ENCODE results near the gene TUBB.
"Not testable (repeated sequence)": the region's sequence is repeated elsewhere in the genome, so short reads cannot be mapped to it uniquely, and the experiment has no call there.

TUBB gene

DNA sequence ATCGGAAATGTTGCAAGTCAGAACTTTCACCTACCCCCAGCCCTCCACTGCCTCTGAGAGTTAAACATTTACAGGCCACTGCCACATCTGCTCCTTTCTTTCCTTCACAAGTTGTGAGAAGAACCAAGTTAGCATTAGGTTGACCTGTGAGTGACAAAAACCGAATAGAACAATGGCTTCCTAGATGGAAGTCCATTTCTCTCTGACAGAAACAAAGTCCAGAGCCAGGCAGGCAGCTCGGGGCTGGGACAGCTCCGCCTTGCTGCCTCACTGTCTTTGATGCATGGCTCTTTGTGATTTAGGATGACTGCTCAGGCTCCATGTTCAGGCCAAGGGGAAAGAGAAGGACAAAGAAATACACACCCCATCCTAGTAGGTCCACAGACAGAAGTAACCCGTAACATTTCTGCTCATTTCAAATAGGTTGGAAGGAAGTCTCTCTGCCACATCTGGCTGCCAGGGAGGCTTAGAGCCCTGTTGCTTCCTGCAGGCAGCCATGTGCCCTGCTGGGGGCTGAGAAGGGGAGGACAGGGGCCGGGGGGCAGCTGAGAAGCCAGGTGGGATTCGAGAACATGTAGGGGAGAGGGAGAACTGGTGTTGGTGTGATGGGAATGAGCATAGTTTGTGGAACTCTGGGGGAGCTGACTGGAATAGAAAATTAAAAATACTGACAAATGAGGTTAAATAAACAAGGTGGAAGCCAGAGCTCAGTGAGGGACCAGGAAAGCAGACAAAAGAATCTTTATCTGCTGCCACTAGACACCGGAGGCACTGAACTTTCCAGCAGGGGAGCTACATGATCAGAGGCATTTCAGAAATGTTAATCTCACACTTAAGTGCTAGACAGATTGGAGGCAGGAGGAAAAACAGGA lies 43.7 kb downstream of the TUBB start:
- no peak for DNase-seq

DNA sequence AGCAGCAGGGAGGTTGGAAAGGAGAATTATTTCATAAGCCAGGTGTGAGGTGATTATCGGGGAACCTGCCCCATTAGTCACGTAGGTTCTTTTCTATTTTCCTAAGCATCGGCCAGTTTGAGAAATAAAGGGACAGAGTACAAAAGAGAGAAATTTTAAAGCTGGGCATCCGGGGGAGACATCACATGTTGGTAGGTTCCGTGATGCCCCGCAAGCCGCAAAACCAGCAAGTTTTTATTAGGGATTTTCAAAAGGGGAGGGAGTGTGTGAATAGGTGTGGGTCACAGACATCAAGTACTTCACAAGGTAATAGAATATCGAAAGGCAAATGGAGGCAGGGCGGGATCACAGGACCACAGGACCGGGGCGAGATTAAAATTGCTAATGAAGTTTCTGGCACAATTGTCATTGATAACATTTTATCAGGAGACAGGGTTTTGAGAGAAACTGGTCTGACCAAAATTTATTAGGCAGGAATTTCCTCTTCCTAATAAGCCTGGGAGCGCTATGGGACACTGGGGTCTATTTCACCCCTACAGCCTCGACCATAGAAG lies 44.4 kb downstream of the TUBB start:
- not testable (repeated sequence) for DNase-seq

- not testable (repeated sequence) for DNase-seq
These were observed 45.3 kb downstream of the TUBB start for GRCh38 chr6:30765495-30765894.

- DNase-seq, result no peak
These were observed 46.5 kb downstream of the TUBB start for GRCh38 chr6:30766461-30767157.

GRCh38 chr6:30767158-30767943 lies 47.2 kb downstream of the TUBB start:
- DNase-seq, result no peak

- DNase-seq, result no peak
These were observed 47.8 kb downstream of the TUBB start for GRCh38 chr6:30767944-30768301.

- DNase-seq, result no peak
These were observed 48.5 kb downstream of the TUBB start for GRCh38 chr6:30768634-30769087.

GRCh38 chr6:30769088-30769852 lies 49.1 kb downstream of the TUBB start:
- peak; percentile 57 for DNase-seq

DNA sequence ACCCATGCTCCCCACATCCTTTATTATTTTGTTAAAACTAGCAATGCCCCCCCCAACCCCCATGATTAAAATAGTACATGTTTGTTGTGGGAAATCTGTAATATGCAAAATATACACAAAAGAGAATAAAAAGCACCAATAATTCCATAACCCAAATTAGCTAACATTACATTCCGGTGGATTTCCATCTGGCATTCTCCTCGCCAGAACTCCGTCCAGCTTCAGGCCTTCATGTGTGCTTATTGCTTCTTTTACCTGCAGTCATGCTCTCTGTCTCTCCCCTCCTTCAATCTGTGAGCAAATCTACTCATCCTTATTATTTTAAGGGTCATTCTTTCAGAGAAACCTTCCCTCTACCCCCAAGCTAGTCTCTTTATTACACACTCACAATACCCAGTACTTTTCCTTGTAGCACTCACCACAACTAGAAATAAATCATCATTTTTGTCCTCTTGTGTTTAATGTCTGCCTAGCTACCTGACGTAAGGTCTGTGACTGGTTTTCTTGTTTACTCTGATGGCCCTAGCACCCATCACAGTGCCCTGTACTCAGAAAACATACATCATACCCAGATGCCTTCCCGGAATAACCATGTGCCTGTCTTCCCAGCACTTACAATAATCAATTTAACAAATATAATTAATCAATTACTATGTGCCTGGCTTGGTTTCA lies 49.8 kb downstream of the TUBB start:
- DNase-seq, result no peak

DNA sequence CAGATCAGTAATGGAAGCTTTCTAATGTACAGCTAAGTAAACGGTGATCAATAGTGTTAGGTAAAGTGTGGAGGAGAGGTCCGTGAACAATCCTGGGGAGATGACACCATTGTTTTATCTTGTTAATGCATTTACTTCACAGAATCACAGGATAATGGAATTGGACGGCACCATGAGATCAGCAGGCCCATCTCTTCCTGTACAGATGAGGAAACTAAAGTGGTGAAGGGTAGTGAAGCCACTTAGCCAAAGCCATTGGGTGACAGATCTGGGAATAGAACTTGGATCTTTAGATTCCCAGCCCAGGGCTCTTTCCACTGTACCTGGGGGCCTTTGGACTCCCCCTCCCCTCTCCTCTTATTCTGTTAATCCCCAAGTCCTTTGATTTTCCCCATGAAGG lies 50.4 kb downstream of the TUBB start:
- no peak for DNase-seq

DNA sequence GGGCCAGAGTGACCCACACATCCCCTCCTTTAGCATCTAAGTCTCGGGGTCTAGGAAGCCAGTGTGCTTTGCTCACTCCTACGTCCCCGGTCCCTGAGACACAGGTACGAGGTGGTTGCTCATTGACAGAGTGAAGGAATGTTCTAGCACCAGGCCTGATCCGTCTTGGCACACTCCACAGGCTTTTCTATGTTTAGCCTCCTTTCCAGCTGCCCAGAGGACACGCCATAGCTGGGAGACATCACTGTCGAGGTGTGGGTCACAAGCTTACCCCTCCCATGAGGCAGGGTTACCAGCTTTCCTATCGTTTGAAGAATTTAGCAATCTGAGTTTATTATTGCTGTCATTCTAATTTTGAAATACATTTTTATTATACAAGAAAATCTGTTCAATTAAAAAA lies 54.5 kb downstream of the TUBB start:
- DNase-seq, result no peak
